ENCODE results near the gene GSK3B.

Gene GSK3B

GRCh38 chr3:119774444-119774843, 319.8 kb downstream of the GSK3B start:
- no peak for DNase-seq

Data from T-helper 2 cell (primary cell).